HG02970 (cell line): ENCODE measurements around the gene CSF2.
A peak's percentile ranks its signal among the peaks of the same experiment; 100 is the strongest.
"Not testable (repeated sequence)": the region's sequence is repeated elsewhere in the genome, so short reads cannot be mapped to it uniquely, and the experiment has no call there.

Experiments
- ATAC-seq: cut with Tn5 transposase; IDR thresholded peaks from one replicate; pipeline ENCODE4 v1.9.1; 2021; ENCODE audit warnings: mild to moderate bottlenecking, moderate library complexity, moderate number of reproducible peaks; ENCODE audit not compliant: unreplicated experiment, low FRiP score

CSF2 gene

GRCh38 chr5:132103332-132103951, 29.9 kb downstream of the CSF2 start:
- ATAC-seq = peak; percentile 57

GRCh38 chr5:132103969-132104391, 30.4 kb downstream of the CSF2 start:
- ATAC-seq = peak; percentile 4

- no peak for ATAC-seq
Measured at GRCh38 chr5:132104556-132104955, 31.0 kb downstream of the CSF2 start.

GRCh38 chr5:132105688-132106087, 32.1 kb downstream of the CSF2 start:
- no peak for ATAC-seq

- ATAC-seq = not testable (repeated sequence)
Measured at GRCh38 chr5:132108495-132108894, 34.9 kb downstream of the CSF2 start.

- ATAC-seq = not testable (repeated sequence)
Measured at GRCh38 chr5:132108957-132109356, 35.4 kb downstream of the CSF2 start.

- ATAC-seq = no peak
Measured at GRCh38 chr5:132109494-132110053, 36.0 kb downstream of the CSF2 start.

- no peak for ATAC-seq
Measured at GRCh38 chr5:132110195-132110594, 36.6 kb downstream of the CSF2 start.

- no peak for ATAC-seq
Measured at GRCh38 chr5:132110930-132111329, 37.3 kb downstream of the CSF2 start.

- ATAC-seq = no peak
Measured at GRCh38 chr5:132112111-132112510, 38.5 kb downstream of the CSF2 start.

- ATAC-seq = no peak
Measured at GRCh38 chr5:132114150-132115121, 40.8 kb downstream of the CSF2 start.

GRCh38 chr5:132115375-132115774, 41.8 kb downstream of the CSF2 start:
- ATAC-seq = no peak

- no peak for ATAC-seq
Measured at GRCh38 chr5:132116072-132116471, 42.5 kb downstream of the CSF2 start.

- ATAC-seq = not testable (repeated sequence)
Measured at GRCh38 chr5:132116909-132117489, 43.4 kb downstream of the CSF2 start.

GRCh38 chr5:132120717-132121116, 47.1 kb downstream of the CSF2 start:
- not testable (repeated sequence) for ATAC-seq

- ATAC-seq = not testable (repeated sequence)
Measured at GRCh38 chr5:132122971-132123370, 49.4 kb downstream of the CSF2 start.

- ATAC-seq = not testable (repeated sequence)
Measured at GRCh38 chr5:132123578-132123977, 50.0 kb downstream of the CSF2 start.
